Panc1 (cell line): ENCODE measurements around the gene SMIM31. TPM values are rescaled to one million over a fixed set of nuclear protein-coding genes. Genes with fewer than 3 reads are reported as not detected.

Source experiments
- ATAC-seq: fragments of 200-7000 bp; cut with Tn5 transposase; 2 replicates; pipeline ENCODE4 v1.9.1; 2020; ENCODE audit warnings: mild to moderate bottlenecking, moderate library complexity
- BruUV-seq: library from RNA; stranded (reverse); fragments of 400-500 nt; replicated peaks from 2 replicates; lab custom pipeline; 2021; lab: Mats Ljungman, UMichigan
- CTCF ChIA-PET: fragments of 300-600 bp; sonication (Branson Sonifier 250); formaldehyde crosslinking; loops from one replicate; lab custom pipeline; 2022; ENCODE audit warnings: antibody characterized with exemption; lab: Charles Lee
- POLR2A ChIA-PET: fragments of 300-600 bp; sonication (Branson Sonifier 250); formaldehyde crosslinking; loops from one replicate; lab custom pipeline; 2022; ENCODE audit warnings: antibody characterized with exemption; lab: Charles Lee
- DNase-seq: peaks from one replicate; pipeline ENCODE4 v3.0.0-alpha.2; 2010; ENCODE audit warnings: low read depth, low spot score
- H3K27ac ChIP-seq: 2 replicates; pipeline ENCODE4 v1.5.1; 2011; ENCODE audit warnings: mild to moderate bottlenecking, low read length, inconsistent platforms
- H3K27me3 ChIP-seq: fragments of 200-500 bp; sonication (Bioruptor generic); 2 replicates; pipeline ENCODE4 v1.6.0; 2014; ENCODE audit warnings: low read length, inconsistent platforms; ENCODE audit not compliant: control insufficient read depth, insufficient read depth
- H3K36me3 ChIP-seq: fragments of 200-500 bp; sonication (Bioruptor generic); 2 replicates; pipeline ENCODE4 v1.5.1; 2014; ENCODE audit warnings: inconsistent platforms, mild to moderate bottlenecking, low read length, moderate library complexity; ENCODE audit not compliant: control insufficient read depth, insufficient read depth
- H3K4me1 ChIP-seq: 2 replicates; pipeline ENCODE4 v1.5.1; 2011; ENCODE audit warnings: inconsistent platforms, mild to moderate bottlenecking, low read length, moderate library complexity; ENCODE audit not compliant: control insufficient read depth, insufficient read depth
- H3K4me3 ChIP-seq, 2 experiments: 2 replicates each; pipeline ENCODE4 v1.5.1; 2011 to 2012; ENCODE audit warnings: low read depth in 2 of 2, low read length in 2 of 2, mild to moderate bottlenecking in 2 of 2, inconsistent platforms in 1 of 2, moderate library complexity in 1 of 2
- H3K9me3 ChIP-seq: fragments of 200-500 bp; sonication (Bioruptor generic); 2 replicates; pipeline ENCODE4 v1.5.1; 2014; ENCODE audit warnings: low read depth, mild to moderate bottlenecking, inconsistent platforms, low read length, moderate library complexity; ENCODE audit not compliant: control insufficient read depth, insufficient read depth
- CTCF ChIP-seq: fragments of 450-650 bp; IDR thresholded peaks from 2 replicates; pipeline ENCODE4 v1.5.1; 2017; ENCODE audit warnings: mild to moderate bottlenecking
- POLR2AphosphoS5 ChIP-seq: IDR thresholded peaks from 2 replicates; pipeline ENCODE4 v1.6.1; 2012; ENCODE audit warnings: mild to moderate bottlenecking, low read depth, low read length, moderate library complexity
- SIN3A ChIP-seq: IDR thresholded peaks from 2 replicates; pipeline ENCODE4 v1.6.1; 2012; ENCODE audit warnings: low read depth, mild to moderate bottlenecking, low read length, moderate library complexity, borderline replicate concordance; ENCODE audit not compliant: insufficient read depth
- TCF7L2 ChIP-seq: IDR thresholded peaks from 2 replicates; pipeline ENCODE4 v1.6.1; 2011; ENCODE audit warnings: mild to moderate bottlenecking, low read depth, low read length, inconsistent platforms
- in situ Hi-C: cut with HindIII; loops from 2 replicates; pipeline ENCODE4 v1.10.0; 2016; ENCODE audit warnings: low sequenced_read_pairs, low pct_unique_long_range_greater_than_20kb
- intact Hi-C: fragments of 100-400 bp; cut with micrococcal nuclease; formaldehyde crosslinking; loops from one replicate; pipeline ENCODE4 v1.10.0; 2022; ENCODE audit not compliant: unreplicated experiment
- total RNA-seq: library from RNA; stranded (reverse); gene quantifications from one replicate; pipeline ENCODE4 v1.2.1, GENCODE V29; 2021; ENCODE audit not compliant: unreplicated experiment
- TF ChIP-seq, protein P1 (sequence below), 2 experiments: IDR thresholded peaks; 2 replicates each; pipeline ENCODE4 v1.6.1; 2011 to 2012; ENCODE audit warnings: low read depth in 2 of 2, control low read depth in 1 of 2, low read length in 1 of 2, mild to moderate bottlenecking in 1 of 2, moderate library complexity in 1 of 2; ENCODE audit not compliant: insufficient read depth in 1 of 2

Gene SMIM31
- total RNA-seq, 1 experiment from 2014 or later = not detected

- H3K4me3 ChIP-seq = no peak overlapping the region
- DNase-seq (no peak), ATAC-seq (no peak)
- TF ChIP-seq POLR2AphosphoS5 (no peak), CTCF (peak; percentile 24)
- in situ Hi-C loops (no loop called here), intact Hi-C loops (no loop called here)
- no peaks in the 10 kb centered on the region for H3K4me1 ChIP-seq
- BruUV-seq = no TSS peak
- H3K9me3 ChIP-seq = no peaks in the 10 kb centered on the region
- no peaks in the 10 kb centered on the region for H3K36me3 ChIP-seq
- POLR2A ChIA-PET = no interaction called here
- CTCF ChIA-PET = interaction anchor here (0.6 kb wide), 1 partner anchor 14 kb away, joined by 9 read pairs; no protein-coding TSS in a partner anchor
- H3K27me3 ChIP-seq = no peaks in the 10 kb centered on the region
- no peak overlapping the region for H3K27ac ChIP-seq
Observed at GRCh38 chr4:164716901-164717300, 37.0 kb upstream of the SMIM31 start.

DNA sequence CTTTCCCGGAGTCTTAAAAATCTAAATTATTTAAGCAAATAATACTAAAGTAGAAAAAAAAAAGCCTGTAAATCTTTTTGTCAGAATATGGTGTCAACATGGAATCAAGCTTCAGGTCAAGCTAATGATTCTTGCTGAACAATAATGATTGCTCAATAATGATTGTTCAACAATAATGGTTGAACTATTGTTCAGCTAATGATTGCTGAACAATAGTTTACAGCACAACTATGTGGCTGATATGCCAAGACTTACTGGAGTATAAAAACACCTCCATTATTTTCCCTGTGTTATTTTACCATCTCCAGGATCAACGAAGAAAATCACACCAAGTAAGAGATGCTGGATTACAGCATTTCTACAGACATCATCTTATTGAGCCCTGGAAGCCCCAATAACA lies 35.1 kb upstream of the SMIM31 start:
- intact Hi-C loops = no loop called here
- POLR2A ChIA-PET = no interaction called here
- no peak for ATAC-seq

DNA sequence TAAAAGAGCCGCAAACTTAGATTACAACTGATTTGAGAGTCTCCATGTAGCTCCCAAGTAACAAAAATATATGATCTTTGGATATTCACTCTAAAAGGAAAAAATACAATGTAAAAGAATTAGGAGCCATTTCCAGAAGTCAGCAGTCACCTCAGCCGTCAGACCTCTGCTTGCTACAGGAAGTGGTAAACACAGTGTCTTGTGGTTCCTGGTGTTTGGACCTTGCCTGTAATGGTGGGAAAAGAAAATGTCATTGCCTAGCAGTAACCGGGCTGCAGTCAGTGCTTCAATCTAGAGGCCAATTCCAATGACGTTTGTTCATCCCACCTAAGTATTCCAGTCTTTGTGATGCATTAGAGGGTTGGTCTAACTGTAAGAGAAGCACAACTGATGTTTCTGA lies 28.9 kb upstream of the SMIM31 start:
- Histone ChIP-seq H3K27me3 (no peaks in the 10 kb centered on the region), H3K4me1 (no peaks in the 10 kb centered on the region), H3K27ac (no peak overlapping the region), H3K4me3 (no peak overlapping the region), H3K9me3 (no peaks in the 10 kb centered on the region), H3K36me3 (no peaks in the 10 kb centered on the region)
- ChIA-PET CTCF (no interaction called here), POLR2A (no interaction called here)
- intact Hi-C loops (no loop called here), in situ Hi-C loops (no loop called here)
- TF ChIP-seq, protein P1, sequence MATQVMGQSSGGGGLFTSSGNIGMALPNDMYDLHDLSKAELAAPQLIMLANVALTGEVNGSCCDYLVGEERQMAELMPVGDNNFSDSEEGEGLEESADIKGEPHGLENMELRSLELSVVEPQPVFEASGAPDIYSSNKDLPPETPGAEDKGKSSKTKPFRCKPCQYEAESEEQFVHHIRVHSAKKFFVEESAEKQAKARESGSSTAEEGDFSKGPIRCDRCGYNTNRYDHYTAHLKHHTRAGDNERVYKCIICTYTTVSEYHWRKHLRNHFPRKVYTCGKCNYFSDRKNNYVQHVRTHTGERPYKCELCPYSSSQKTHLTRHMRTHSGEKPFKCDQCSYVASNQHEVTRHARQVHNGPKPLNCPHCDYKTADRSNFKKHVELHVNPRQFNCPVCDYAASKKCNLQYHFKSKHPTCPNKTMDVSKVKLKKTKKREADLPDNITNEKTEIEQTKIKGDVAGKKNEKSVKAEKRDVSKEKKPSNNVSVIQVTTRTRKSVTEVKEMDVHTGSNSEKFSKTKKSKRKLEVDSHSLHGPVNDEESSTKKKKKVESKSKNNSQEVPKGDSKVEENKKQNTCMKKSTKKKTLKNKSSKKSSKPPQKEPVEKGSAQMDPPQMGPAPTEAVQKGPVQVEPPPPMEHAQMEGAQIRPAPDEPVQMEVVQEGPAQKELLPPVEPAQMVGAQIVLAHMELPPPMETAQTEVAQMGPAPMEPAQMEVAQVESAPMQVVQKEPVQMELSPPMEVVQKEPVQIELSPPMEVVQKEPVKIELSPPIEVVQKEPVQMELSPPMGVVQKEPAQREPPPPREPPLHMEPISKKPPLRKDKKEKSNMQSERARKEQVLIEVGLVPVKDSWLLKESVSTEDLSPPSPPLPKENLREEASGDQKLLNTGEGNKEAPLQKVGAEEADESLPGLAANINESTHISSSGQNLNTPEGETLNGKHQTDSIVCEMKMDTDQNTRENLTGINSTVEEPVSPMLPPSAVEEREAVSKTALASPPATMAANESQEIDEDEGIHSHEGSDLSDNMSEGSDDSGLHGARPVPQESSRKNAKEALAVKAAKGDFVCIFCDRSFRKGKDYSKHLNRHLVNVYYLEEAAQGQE (IDR thresholded peaks at IDR 0.05; ENCODE audit: insufficient read depth in 1 of 2, low read depth in 2 of 2, low read length in 1 of 2) = no peak
- TF ChIP-seq POLR2AphosphoS5 (no peak), TCF7L2 (no peak), CTCF (no peak), SIN3A (no peak)
- no TSS peak for BruUV-seq
- no peak for ATAC-seq
- no peak for DNase-seq

More for the DNA sequence above, 35.1 kb upstream of the SMIM31 start:
- Histone ChIP-seq H3K27me3 (no peaks in the 10 kb centered on the region), H3K9me3 (no peaks in the 10 kb centered on the region), H3K4me1 (no peaks in the 10 kb centered on the region), H3K36me3 (no peaks in the 10 kb centered on the region), H3K4me3 (no peak overlapping the region), H3K27ac (no peak overlapping the region)
- CTCF ChIA-PET = no interaction called here
- no peak for TF ChIP-seq CTCF
- TF ChIP-seq SIN3A = no peak
- no peak for TF ChIP-seq POLR2AphosphoS5
- DNase-seq = no peak
- no TSS peak for BruUV-seq
- in situ Hi-C loops = no loop called here
